Activated CD4-positive, alpha-beta T cell treated with anti-CD3 and anti-CD28 coated beads, Interleukin-10, Interleukin-2, amounts not matched to agents 100 ng/mL and 50 ng/mL, durations not matched to agents 16 hours and 8 hours (primary cell): Measurements from ENCODE around the gene MOB1B.

Experiments
- DNase-seq: peaks from one replicate; pipeline ENCODE4 v3.0.0-alpha.2; 2020

MOB1B gene

GRCh38 chr4:70915036-70915815, 13.1 kb downstream of the MOB1B start:
- DNase-seq, result no peak

- DNase-seq, result peak; percentile 16
These were observed 13.8 kb downstream of the MOB1B start for GRCh38 chr4:70915874-70916559.

DNA sequence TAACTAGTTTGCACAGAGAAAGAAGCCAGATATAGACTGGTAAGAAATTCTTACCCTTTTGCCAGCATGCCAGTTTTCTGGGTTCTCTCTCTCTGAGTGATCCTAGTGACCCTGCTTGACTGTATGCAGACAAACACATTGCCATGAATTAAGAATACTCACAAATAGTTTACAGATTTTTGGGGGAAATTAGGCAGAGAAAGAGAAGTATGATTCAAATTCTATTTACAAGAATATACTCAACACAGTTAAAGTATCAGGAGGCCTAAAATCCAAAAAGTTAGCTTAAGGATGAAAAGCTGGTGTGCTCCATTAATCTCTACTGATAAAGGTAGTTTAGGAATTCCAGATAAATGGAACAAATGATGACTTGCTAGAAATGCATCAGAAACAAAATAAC, 18.4 kb downstream of the MOB1B start:
- DNase-seq, result no peak

- no peak for DNase-seq
These were observed 23.2 kb downstream of the MOB1B start for GRCh38 chr4:70925418-70925817.

GRCh38 chr4:70925899-70926635, 23.9 kb downstream of the MOB1B start:
- DNase-seq, result peak; percentile 58

GRCh38 chr4:70927502-70928137, 25.5 kb downstream of the MOB1B start:
- DNase-seq, result peak; percentile 42

- no peak for DNase-seq
These were observed 28.5 kb downstream of the MOB1B start for GRCh38 chr4:70930530-70931256.

DNA sequence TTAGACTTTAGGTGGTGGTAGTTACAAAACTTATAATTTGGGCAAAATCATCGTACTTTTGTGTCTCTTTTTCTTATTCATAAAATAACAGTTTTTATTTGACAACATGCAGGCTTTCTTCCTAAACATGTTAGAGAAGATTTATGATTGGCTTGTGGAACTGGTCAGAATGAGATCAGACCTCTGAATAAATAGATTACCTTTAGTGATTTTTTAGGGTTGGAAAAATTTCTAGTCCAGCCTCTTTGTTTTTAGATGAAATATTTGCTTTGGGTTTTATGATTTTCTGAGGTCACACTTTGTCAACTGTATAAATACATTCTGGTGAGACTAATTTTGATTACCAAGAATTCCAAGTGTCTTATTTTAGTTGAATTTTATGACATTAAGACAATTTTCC, 29.2 kb downstream of the MOB1B start:
- DNase-seq, result no peak

DNA sequence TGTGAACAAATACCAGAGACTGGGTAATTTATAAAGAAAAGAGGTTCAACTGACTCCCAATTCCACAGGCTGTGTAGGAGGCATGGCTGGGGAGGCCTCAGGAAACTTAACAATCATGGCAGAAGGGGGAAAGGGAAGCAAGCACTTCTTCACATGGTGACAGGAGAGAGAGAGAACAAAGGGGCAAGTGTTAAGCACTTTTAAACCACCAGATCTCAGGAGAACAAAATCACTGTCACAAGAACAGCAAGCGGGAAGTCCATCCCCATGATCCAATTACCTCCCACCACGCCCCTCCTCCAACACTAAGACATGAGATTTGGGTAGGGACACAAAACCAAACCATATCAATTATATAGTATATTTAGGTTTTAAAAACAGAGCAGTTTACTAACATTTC, 30.8 kb downstream of the MOB1B start:
- no peak for DNase-seq

- no peak for DNase-seq
These were observed 33.0 kb downstream of the MOB1B start for GRCh38 chr4:70935038-70935695.

DNA sequence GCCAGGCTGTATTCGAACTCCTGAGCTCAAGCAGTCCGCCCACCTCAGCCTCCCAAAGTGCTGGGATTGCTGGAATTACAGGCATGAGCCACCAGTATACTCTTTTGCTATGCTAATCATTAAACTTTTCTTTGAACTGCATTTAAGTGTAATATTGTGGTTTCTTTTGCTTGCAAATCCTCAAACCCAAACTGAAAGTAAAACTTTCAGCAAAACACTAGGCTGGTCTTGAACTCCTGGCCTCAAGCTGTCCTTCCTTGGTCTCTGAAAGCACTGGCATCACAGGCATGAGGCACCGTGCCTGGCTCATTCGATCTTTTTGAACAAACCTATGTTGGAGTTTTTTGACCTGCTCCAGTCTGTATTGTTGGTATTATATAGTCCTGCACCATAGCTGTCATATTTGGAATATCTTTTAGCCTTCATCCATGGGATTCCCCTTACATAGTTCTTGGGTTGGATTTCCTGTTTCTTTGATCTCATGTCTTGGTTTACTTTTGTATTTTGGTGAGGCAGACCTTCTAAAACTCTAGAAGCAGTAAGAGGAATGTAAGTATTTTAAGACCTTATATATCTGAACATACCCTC, 34.1 kb downstream of the MOB1B start:
- DNase-seq, result no peak

- no peak for DNase-seq
These were observed 35.9 kb downstream of the MOB1B start for GRCh38 chr4:70938086-70938485.

DNA sequence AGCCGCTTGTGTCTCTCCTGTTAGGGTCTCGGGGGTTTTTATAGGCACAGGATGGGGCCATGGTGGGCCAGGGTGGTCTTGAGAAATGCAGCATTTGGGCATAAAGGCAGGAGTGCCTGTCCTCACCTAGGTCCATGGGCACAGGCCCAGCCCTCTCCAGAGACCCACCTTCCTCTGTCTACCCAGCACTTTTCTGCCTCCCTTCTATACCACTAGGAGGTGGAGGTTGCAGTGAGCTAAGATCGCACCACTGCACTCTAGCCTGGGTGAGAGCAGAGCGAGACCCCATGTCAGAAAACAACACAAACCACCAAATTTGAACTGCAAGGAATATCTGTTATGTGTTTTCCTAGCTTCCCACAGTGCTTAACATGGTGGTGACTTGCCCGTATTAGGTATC, 38.0 kb downstream of the MOB1B start:
- DNase-seq, result no peak

DNA sequence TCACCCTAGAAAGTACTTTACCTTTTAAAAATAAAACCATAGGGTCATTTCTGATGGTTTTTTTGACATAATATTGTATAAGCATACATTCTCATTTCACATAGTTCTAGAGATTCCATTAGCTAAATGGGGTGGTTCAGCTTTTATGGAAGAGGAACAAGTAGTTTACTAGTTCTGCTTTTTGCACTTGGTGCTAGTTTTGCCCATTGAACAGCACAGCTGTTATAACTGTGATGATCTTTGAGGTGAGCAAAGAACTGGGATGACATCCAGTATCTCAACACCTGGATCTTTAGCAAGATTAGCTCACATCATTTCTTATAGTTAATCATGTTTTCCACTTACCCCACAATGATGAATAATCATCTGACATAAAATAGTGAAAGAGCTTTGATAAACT, 40.9 kb downstream of the MOB1B start:
- DNase-seq, result no peak

DNA sequence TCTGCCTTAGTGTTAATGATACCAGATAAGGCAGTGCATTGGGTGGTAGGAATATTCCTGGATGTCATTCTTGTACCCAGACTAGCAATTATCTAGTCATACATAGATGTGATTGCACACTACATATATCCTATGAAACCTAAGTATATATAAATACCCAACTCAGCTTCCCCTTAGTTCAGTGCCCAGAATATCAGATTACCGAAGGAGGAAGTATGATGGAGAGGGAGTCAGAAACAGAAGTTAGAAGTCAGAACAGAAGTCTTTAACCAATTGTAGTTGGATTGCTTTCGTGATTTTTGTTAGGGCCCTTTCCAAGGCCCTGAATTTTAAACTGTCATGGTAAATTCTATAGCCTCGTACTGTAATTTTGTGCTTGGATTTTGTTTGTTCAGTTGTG, 42.9 kb downstream of the MOB1B start:
- no peak for DNase-seq

DNA sequence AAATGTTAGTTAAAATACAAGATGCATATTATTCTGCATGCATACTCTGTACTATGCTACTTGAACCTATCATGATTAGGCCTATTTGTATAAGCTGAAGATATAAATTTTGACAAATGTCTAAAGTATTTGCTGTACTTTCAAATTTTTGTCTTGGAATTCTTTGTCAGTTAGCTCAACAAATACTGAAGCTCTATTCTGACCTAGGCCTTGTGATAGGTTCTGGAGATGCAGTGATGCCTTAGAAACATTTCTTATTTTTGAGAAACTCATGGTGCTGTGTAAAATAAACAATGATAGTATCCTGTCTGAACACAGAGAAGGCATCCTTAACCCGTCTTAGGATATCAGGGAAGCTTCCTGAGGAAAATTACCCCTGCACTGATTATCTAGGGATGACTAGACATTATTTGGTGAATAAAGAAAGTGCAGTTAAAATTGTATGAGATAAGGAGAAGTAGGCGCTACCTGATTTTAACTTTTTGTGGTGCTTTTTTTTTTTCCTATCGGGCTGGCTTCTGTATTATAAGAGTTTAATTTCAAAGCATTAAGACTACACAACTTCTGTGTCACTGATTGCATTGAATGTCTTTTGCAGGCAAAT, 43.4 kb downstream of the MOB1B start:
- no peak for DNase-seq

DNA sequence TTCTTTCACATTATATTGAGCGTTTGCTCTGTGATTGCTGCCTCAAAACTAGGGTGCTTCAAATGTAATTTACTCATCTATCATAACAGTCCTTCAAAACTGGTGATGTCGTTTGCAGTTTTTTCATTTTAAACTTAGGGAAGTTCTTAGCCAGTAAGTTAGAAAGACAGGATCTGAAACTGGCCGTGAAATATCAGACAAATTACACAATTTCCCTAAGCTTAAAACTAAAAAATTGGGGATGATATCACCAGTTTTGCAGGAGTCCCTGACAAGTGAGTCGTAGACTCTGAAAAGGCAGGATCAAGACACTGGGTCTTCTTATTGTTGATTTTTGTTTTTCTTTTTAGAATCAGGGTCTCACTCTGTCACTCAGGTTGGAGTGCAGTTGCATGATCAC, 44.8 kb downstream of the MOB1B start:
- no peak for DNase-seq

DNA sequence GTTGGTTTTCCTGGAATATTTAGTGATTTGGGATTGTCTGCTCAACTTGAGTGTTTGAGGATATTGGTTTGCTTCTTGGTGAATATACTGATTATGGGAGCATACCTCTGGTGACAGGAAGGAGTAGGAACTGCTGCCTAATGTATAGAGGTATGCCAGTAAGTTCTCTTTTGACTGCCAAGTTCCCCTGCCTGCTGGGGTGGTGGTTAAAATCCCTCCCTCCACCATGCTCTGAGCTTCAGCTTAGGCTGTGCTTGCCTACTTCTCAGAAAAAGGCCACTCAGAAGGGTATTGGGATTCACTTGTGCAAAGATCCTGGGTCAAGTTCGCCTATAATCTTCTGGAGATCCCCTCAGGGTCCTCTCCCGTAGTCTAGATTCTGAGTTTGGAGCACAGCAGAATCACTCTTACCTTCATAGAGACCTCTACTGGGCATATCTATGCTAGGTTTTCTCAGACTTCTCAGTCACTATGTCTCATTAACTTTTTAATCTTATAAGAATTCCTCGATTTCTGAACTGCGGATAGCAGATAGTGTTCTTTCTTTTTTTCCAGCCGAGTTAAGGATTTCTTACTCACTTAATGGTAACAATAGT, 46.6 kb downstream of the MOB1B start:
- no peak for DNase-seq

- DNase-seq, result no peak
These were observed 51.9 kb downstream of the MOB1B start for GRCh38 chr4:70954032-70954431.

DNA sequence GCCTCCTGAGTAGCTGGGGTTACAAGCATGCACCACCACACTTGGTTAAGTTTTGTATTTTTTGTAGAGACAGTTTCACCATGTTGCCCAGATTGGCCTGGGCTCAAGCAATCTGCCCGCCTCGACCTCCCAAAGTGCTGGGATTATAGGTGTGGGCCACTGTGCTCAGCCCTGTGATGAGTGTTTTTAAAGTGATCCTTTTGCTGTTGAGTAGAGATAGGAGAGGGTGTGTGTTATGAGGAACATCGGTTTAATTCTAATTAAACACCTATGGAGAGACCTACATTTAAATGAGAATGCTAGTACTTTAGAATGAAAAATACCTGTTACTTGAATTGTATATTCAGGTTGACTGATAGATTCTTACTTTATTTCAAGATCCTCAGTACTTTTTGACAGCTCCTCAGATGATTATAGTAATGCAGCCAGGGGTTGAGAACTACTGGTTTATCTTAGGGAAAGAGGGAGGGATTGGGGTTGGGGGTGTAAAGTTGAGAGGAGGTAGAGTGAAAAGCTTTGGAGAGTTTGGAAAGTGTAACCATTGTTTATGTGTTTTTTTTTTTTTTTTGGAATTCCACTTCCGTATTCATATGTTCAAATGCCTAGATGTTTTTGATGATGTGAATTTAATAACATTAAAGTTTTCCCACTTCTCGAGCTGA, 54.5 kb downstream of the MOB1B start:
- no peak for DNase-seq
